ENCODE data around the gene CHIT1.
"Not testable (repeated sequence)": the region's sequence is repeated elsewhere in the genome, so short reads cannot be mapped to it uniquely, and the experiment has no call there.

Gene CHIT1

GRCh38 chr1:203265541-203265940 lies 36.1 kb upstream of the CHIT1 start:
- no peak for DNase-seq (ENCODE audit: low spot score)

GRCh38 chr1:203264052-203264501 lies 34.6 kb upstream of the CHIT1 start:
- no peak for DNase-seq (ENCODE audit: low spot score)

- DNase-seq (ENCODE audit: low spot score), result no peak
Measured at GRCh38 chr1:203263496-203263895, 34.0 kb upstream of the CHIT1 start.

GRCh38 chr1:203256636-203257035 lies 27.2 kb upstream of the CHIT1 start:
- not testable (repeated sequence) for DNase-seq (ENCODE audit: low spot score)

GRCh38 chr1:203254782-203255181 lies 25.3 kb upstream of the CHIT1 start:
- not testable (repeated sequence) for DNase-seq (ENCODE audit: low spot score)

GRCh38 chr1:203252678-203253077 lies 23.2 kb upstream of the CHIT1 start:
- DNase-seq (ENCODE audit: low spot score), result no peak

- DNase-seq (ENCODE audit: low spot score), result no peak
Measured at GRCh38 chr1:203251466-203251865, 22.0 kb upstream of the CHIT1 start.

- DNase-seq (ENCODE audit: low spot score), result no peak
Measured at GRCh38 chr1:203250911-203251310, 21.4 kb upstream of the CHIT1 start.

DNA sequence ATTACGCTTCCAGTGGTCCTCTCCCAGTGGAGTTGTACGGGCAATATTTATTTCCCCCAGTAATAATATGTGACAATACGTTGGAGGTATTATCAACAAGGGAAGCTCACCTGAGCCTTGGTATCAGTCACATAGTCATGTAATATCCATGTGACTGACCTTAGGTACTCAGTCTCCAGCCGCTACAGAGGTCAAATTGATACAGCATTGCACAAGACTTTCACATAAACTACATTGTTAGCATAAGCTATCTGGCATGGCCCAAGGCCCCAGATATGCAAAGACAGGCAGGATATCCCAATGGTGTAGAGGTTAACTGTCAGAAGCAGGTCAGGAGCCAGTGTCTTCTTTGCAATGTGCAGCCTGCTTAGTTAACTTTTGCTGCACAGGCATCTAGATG lies 15.3 kb upstream of the CHIT1 start:
- no peak for DNase-seq (ENCODE audit: low spot score)

GRCh38 chr1:203241708-203242107 lies 12.2 kb upstream of the CHIT1 start:
- not testable (repeated sequence) for DNase-seq (ENCODE audit: low spot score)

DNA sequence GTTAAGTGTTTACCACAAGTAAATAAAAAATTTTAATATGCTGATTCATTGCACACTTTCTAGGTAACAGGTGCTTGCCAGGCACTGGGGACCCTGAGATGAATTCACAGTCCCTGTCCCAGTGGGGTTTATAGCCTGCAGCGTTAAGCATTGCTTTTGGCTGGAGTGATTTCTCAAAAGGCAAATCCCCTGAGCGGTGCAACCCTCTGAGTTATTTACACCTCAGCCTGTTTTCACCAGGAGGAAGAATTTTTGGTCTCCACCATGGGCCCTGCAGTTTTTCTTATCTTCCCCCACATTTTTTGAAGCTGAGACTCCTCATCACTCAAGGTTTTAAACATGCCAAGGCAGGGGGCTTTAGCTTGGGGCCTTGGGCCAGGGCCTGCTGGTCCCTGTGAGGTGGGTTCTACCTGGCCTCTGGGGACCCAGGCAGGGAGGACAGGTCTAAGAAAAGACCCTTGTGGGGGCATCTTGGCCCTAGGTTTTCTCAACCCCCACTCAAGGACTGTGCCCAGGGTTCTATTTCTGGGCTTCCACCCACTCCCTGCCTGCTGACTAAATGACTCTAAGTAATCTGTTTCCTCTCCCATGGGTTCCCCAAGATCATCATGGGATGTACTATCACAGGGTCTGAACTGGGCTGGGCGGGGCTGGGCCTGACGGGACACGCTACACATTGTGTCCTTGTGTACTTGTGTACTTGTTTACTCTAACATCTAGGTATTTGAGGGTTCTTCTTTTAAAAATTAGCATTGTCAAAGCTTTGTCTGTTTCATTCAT lies 10.2 kb upstream of the CHIT1 start:
- DNase-seq (ENCODE audit: low spot score), result no peak

GRCh38 chr1:203239081-203239480 lies 9.6 kb upstream of the CHIT1 start:
- no peak for DNase-seq (ENCODE audit: low spot score)

DNA sequence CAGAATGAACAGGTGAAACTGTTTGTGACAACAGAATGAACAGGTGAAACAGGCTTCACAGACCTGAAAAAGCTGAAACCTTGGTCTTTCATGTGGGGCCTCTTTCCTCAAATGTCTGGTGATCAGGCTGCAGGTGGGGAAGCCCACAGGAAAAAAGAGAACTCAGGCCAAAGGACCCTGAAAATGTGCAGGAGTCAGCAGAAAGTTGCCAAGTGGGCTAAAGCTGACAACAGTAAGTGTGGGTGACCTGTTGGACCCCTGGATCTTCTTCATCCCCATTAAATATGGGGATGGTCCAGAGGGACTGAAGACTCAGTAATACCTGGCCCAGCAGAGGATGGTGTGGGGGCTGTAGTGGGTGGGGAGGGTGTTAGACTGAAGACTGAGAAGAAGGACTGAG lies 9.1 kb upstream of the CHIT1 start:
- no peak for DNase-seq (ENCODE audit: low spot score)

- DNase-seq (ENCODE audit: low spot score), result not testable (repeated sequence)
Measured at GRCh38 chr1:203234901-203235300, 5.4 kb upstream of the CHIT1 start.

DNA sequence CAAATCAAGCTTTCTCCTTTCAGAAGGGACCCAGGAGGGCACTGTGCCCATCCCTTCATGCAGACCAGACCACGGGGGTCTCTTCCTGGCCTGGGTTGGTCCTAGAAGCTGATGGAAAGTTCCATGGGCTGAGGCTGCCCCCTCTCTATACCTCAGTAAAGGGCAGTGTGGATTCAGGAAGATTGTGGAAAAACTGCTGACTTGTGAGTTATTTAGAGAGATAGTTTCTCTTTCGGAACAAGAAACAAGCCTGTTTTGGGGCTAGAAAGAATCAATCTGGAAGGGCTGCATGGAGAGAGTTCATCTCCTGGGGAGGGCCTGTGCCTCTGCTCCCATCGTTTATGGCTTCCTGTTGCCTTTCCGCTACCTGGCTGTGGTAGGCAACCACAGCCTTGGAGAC lies 803 bp downstream of the CHIT1 start:
- no peak for DNase-seq (ENCODE audit: low spot score)

DNA sequence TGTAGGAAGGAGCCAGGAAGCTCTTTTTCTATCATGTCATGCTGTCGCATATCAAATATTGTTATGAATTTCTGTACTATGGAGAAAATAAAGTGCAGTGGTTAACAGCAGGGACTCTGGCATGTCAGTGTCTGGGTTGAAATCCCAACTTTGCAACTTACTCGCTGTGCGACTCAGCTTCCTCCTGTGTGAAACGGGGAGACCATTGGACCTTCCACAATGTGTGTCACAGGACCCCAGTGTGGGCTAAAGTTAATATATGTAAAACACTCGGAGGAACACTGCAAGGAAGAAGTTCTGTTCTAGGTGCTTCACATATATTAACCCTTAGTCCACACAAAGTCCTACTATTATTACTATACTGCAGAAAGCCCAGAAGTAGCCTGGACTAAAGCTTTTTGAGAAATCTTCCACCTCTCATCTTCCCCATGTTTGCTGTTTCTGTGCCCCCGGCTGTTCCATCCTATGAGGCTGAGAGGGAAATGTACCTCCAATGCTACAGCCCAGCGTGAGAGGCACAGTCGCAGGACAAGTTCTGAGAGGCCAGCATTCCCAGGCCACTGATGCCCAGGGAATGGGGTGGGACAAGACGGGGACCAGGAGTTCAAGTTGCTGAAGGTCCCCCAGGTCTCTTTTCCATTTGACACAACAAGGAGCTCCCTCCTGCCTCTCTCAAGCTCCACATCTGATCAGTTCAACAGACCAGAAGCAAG lies 1.9 kb downstream of the CHIT1 start:
- no peak for DNase-seq (ENCODE audit: low spot score)

DNA sequence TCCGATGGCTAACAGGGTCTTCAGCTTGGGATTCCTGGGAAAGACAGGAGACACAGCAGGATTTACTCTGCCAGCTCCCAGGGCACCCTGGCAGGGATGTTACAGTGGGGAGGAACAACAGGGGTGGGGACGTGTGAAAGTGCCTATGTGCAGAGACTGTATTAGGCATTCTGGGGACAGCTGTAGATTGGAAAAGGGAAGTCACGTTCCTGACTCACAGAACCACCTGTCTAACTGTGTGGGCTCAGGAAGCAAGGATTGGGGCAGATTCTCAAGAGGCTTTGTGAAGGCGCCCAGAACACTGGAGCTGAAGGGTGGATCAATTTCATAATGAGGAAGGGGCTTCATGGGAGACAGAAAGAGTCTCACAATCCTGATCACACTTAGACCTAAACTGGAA lies 4.4 kb downstream of the CHIT1 start:
- DNase-seq (ENCODE audit: low spot score), result no peak

DNA sequence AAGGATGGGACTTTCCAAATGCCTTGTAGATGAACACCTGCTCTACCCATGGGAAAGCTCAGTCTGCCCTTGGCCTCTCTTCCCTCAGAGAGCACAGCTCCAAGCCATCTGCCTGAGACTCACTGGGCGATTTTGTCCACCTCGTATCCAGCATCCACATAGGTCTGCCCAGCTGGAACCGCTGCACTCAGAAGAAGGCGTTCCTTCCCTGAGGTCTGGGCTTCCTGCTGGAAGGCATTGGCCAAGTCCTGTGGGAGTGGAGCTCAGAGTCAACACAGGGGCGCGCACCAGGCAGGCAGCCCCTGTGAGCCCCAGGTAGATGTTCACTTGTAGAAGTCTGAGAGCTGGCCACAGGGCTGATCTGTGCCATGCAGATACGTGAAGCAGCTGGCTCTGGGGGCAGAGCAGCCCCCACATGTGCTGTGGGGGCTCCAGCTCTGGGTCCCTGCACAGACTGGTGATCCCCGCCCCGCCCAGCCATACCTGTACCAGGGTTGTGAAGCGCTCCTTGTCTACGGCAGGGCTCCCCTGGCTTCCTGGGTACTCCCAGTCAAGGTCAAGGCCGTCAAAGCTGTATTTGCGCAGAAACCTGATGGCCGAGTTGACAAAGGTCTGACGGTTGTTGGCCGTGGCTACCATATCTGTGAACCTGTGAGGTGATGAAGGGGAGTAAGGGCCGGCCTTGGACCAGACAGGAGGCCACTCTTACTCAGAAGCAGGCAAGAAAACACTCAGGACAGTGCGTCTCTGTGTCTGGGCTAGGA lies 6.3 kb downstream of the CHIT1 start:
- no peak for DNase-seq (ENCODE audit: low spot score)

GRCh38 chr1:203219934-203220333 lies 9.5 kb downstream of the CHIT1 start:
- DNase-seq (ENCODE audit: low spot score), result no peak

GRCh38 chr1:203219171-203219570 lies 10.3 kb downstream of the CHIT1 start:
- peak; percentile 52 for DNase-seq (ENCODE audit: low spot score)

- no peak for DNase-seq (ENCODE audit: low spot score)
Measured at GRCh38 chr1:203217668-203218067, 11.8 kb downstream of the CHIT1 start.

DNA sequence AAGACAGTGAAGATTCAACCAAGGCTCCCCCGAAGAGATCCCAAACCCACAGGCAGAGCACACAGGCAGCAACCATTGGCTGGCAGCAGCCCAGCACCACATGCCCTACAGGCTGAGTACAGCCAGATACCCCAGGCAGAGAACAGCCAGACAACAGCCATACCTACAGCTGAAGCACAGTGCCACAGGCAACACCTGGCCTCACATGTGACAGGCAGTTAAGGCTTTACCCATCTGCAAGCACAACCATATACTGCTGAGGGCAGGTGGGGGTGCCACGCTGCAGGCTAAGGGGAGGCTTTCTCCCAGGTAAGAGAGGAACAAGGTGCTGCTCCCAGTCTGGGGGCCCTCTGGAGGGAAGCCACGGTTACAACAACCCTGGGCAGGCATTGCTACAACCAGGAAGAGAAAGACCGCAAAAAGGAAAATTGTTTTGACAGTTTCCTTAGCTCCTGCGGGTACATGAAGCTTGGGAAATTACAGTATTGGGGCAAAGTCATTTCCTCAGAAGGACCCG lies 12.3 kb downstream of the CHIT1 start:
- DNase-seq (ENCODE audit: low spot score), result peak; percentile 65

Data from cerebellar cortex (tissue), 1 donor.